Measurements from ENCODE around the gene DTWD2.

DTWD2 gene

GRCh38 chr5:118788351-118788750 lies 200.0 kb downstream of the DTWD2 start:
- no peak for DNase-seq (ENCODE audit: low read depth)
- TF ChIP-seq MAX (IDR thresholded peaks at IDR 0.05; ENCODE audit: low read depth, low read length) (no peak), POLR2A (IDR thresholded peaks at IDR 0.05; ENCODE audit: extremely low read depth, insufficient read length) (no peak), MYC (IDR thresholded peaks at IDR 0.05; ENCODE audit: low read depth, low read length) (no peak)
- TF ChIP-seq, protein P1, sequence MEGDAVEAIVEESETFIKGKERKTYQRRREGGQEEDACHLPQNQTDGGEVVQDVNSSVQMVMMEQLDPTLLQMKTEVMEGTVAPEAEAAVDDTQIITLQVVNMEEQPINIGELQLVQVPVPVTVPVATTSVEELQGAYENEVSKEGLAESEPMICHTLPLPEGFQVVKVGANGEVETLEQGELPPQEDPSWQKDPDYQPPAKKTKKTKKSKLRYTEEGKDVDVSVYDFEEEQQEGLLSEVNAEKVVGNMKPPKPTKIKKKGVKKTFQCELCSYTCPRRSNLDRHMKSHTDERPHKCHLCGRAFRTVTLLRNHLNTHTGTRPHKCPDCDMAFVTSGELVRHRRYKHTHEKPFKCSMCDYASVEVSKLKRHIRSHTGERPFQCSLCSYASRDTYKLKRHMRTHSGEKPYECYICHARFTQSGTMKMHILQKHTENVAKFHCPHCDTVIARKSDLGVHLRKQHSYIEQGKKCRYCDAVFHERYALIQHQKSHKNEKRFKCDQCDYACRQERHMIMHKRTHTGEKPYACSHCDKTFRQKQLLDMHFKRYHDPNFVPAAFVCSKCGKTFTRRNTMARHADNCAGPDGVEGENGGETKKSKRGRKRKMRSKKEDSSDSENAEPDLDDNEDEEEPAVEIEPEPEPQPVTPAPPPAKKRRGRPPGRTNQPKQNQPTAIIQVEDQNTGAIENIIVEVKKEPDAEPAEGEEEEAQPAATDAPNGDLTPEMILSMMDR (IDR thresholded peaks at IDR 0.05; ENCODE audit: low read depth, low read length), result no peak
- H3K4me3 ChIP-seq (ENCODE audit: low read depth, low read length), result no peak overlapping the region
